Measurements from ENCODE around the gene PSAT1.

PSAT1 gene

DNA sequence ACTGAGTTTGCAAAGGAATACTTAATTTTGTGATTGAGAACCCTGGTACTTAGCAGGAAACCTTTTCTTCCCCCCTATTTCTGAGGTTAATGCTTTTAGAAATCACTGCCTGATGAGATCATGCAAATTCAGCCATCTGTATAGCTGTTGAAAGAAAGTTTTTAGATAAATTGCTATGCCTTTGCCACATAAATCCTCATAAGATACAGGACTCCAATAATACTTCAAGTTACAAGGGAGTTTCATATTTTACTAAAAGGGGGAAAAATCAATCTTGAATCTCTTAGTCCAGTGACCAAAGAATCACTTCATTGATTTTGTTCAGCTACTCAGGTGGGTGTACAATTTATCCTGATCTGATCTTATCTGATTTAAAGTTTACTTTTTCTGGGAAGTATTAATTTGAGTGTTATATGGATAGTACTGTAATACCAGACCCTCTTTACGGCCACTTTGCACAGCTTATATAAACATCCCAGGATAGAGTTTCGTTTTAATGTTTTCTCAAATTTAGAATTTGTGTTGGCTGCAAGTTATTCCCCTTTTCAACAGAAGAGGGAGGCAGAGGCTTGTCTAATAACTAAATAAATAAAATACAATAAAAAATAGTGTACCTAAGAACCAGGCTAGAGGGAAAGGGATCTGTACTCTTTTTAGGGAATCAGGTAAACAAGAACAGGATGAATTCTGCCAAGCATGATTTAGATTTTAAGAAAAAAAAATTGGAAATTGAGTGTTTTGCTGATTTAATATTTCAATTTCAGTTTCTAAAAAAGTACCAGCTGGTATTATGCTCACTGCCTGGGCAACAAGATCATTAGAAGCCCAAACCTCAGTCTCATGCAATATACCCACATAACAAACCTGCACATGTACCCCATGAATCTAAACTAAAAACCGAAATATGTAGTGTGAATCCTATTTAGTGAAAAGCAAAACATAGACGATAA, 69.1 kb downstream of the PSAT1 start:
- DNase-seq (ENCODE audit: low read depth, low spot score): no peak

DNA sequence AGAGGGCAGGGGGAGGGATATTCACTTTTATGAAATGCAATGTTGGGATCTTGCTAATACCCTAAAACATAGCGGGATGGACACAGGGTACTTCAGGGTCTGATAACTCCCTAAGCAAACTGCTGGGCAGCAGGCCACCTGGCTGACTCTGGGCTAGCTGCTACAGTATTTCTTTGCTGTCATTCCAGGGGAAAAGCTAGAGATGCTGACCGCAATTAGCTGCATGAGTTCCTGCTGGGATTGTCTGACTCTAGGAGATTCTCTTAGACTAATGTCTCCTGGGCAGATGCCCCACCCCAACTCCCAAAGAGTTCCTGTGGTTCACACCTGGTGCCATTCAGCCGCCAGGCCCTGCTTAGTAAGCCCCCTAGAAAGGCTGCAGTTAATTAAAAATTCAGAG, 69.9 kb downstream of the PSAT1 start:
- DNase-seq (ENCODE audit: low read depth, low spot score): no peak

DNA sequence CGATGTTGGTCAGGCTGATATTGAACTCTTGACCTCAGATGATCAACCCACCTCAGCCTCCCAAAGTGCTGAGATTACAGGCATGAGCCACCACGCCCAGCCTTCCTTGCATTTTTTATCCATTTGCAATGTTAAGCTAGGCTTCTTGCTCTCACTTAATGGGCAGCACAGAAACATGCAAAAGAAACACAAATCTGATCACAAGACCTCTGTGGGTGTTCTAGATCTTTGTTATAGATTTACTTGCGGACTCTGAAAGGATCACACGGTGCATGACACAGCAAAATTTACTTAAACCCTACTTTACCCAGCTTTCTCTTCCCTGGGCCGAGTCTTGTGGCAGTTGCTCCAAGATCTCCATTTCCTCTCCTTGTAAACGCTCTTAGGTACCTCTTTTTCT, 71.3 kb downstream of the PSAT1 start:
- DNase-seq (ENCODE audit: low read depth, low spot score): no peak

DNA sequence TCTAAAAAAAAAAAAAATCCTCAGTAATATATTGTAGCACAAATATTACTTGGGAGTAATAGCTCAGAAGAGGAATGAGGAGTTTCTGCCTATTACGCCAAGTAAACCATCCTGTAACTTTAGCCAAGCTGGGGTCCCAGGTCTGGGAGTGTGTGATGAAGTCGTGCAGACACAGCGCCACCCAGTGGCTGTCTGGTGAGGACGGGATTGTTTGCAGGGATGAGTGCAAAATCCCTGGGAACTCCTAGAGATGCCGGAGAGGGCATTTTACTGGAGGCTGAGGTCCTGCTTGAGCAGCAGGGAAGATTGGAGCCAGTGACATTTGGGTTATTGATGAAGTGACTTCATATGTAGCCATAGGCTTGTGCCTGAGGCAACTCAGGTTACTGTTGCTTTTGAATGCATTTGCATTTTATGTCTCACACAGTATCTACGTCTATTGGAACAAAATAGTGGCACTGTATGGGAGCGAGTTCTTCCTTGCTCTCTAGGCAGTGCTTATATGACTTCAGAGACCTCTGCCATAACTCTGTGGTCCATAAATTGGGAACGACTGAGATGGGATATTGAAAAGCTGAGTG, 72.8 kb downstream of the PSAT1 start:
- peak; percentile 22 for DNase-seq (ENCODE audit: low read depth, low spot score)

DNA sequence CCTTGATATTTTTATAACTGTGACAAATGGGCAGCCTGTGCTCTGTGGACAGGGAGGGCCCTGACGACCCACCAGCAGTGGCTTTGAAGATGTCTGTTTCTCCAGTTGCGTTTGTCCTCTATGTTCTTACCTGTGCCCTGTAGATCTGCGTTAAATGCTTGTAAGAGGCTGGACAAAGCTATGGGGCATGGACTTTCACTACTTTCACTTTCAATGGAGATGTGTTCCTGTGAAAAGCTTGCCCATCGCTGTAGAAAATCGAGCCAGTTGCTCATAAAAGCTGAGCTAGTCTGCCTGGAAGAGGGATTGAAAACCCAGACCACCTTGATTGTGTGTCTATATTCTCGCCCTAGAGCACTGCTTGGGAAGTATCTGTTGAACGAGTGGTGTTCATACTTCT, 74.1 kb downstream of the PSAT1 start:
- DNase-seq (ENCODE audit: low read depth, low spot score): no peak

DNA sequence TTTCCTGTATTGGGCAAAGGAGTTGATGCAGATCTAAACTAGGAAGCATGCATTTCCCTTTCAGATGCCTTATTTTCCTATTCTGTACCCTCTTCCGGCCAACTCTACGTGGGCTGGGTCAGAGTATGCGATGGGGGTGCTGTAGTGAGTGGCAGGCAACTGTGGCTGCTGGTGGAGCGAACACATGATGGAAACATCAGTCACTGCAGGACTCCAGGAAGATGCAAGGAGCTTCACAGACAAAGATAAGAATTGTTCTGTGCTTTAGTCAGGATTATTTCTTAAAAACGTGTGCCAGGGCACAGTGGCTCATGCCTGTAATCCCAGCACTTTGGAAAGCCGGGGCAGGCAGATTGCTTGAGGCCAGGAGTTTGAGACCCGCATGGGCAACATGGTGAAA, 75.1 kb downstream of the PSAT1 start:
- DNase-seq (ENCODE audit: low read depth, low spot score): no peak
